NB4 (cell line): ENCODE data around the gene FBXL17.

Source experiments
- POLR2A ChIP-seq: IDR thresholded peaks from 2 replicates; pipeline ENCODE4 v1.6.1; 2011; ENCODE audit warnings: mild to moderate bottlenecking; ENCODE audit not compliant: insufficient read length; ENCODE audit errors: extremely low read depth
- TF ChIP-seq, protein P1 (sequence below): IDR thresholded peaks from one replicate; pipeline ENCODE4 v1.5.1; 2012; ENCODE audit warnings: low read depth, low read length

DNA sequence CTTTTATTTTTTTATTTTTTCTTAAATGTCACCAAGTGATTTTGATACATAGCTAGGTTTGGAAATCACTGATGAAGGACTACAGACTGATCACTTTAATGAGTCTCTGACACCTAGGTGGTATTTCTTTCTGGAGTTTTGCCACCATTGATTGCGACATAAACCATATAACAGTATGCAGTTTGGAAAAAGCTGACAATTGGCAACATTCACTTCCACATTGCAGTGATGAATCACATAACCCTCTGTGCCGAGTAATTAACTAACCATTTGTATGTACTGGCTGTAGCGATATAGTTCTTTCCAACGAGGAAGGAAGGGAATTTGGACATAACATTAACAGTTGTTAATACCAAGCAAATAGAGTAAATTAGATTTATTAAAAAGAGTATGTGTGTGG, 488.3 kb downstream of the FBXL17 start:
- TF ChIP-seq, protein P1, sequence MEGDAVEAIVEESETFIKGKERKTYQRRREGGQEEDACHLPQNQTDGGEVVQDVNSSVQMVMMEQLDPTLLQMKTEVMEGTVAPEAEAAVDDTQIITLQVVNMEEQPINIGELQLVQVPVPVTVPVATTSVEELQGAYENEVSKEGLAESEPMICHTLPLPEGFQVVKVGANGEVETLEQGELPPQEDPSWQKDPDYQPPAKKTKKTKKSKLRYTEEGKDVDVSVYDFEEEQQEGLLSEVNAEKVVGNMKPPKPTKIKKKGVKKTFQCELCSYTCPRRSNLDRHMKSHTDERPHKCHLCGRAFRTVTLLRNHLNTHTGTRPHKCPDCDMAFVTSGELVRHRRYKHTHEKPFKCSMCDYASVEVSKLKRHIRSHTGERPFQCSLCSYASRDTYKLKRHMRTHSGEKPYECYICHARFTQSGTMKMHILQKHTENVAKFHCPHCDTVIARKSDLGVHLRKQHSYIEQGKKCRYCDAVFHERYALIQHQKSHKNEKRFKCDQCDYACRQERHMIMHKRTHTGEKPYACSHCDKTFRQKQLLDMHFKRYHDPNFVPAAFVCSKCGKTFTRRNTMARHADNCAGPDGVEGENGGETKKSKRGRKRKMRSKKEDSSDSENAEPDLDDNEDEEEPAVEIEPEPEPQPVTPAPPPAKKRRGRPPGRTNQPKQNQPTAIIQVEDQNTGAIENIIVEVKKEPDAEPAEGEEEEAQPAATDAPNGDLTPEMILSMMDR: no peak
- TF ChIP-seq POLR2A: no peak
